Measurements from ENCODE around the gene APOC4. TPM values are rescaled to one million over a fixed set of nuclear protein-coding genes. Genes with fewer than 3 reads are reported as not detected.
"Not testable (repeated sequence)": the region's sequence is repeated elsewhere in the genome, so short reads cannot be mapped to it uniquely, and the experiment has no call there.

The APOC4 gene, protein sequence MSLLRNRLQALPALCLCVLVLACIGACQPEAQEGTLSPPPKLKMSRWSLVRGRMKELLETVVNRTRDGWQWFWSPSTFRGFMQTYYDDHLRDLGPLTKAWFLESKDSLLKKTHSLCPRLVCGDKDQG
- total RNA-seq, result not detected in 2 replicates

DNA sequence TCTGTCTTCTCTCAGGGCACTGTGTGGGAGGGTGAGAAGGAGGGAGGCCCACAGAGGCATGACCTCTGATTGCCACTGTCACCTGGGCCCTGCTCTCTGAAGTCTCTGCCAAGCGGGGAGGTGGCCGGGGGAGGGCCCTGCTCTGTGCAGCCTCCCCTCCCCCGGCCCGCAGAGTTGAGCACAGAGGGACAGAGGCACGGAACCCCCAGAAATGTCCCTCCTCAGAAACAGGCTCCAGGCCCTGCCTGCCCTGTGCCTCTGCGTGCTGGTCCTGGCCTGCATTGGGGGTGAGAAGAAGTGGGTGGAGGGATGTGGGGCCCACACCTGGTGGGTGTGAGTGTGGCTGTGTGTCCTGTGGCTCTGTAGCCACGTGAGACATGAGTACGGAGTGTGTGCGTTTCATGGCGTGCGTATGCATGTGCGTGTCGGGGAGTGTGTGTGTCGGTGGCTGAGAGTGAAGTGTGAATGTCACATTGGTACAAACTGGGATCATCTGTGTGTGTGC, at the start of gene APOC4:
Gene APOC4 (plus strand): TSS at position 171 of the 505 bp plus-strand sequence. CDS start 41 bp downstream, at position 212.
- no peak for DNase-seq (ENCODE audit: extremely low read depth, low read depth, low spot score)

DNA sequence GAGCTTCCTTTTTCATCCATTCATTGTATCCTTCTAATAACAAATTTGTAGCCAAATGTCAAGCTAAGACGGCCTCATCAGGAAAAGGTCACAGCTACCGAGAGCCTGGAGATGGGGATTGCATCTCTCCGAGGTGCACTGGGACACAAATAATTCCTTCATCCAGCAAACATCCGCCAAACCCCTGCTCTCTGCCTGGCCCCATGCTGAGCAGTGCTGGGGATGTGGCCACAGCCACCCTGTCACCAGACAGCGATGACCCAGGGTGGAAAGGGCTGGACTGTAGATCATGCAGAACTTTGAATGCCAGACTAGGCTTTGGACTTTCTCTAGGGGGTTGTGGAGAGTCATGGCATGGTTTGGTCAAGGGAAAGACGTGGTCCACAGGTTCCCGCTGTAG, 49.1 kb upstream of the APOC4 start:
- DNase-seq (ENCODE audit: extremely low read depth, low read depth, low spot score), result no peak

DNA sequence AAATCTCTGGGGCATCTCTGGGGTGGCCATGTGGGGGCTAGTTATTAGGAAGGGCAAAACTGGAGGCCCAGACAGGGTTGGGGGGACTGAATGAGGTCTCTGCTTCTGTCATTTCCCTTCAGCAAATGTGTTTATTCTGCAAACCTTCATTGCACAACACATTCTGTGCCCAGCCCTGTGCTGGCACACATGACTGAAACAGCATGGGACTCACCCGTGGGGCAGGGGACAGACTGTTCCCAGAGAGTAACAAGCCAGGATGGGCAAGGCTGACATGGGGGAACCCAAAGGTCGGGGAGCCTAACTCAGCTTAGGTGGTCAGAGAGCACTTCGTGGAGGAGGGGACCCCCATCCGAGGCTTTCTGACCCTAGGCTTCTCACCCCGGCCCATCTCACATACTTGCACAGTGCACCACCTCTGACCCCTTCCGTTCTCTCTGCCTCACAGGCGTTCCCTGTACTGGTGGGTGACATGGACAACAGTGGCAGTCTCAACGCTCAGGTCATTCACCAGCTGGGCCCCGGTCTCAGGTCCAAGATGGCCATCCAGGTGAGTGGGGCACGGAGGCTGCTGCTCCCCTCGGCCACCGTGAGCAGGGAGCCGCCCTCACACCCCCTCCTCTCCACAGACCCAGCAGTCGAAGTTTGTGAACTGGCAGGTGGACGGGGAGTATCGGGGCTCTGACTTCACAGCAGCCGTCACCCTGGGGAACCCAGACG, 48.5 kb upstream of the APOC4 start:
- no peak for DNase-seq (ENCODE audit: extremely low read depth, low read depth, low spot score)

DNA sequence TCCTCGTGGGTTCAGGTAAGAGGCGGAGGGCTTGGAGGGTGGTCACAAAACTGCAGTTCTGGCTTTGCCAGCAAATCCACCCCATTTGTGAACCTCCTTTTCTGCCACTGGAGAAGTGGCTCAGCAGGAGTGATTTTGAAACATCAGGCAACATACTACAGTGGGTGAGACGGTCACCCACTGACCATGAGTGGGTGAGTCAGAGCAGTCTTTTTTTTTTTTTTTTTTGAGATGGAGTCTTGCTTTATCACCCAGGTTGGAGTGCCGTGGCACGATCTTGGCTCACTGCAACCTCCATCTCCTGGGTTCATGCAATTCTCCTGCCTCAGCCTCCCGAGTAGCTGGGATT, 48.0 kb upstream of the APOC4 start:
- no peak for DNase-seq (ENCODE audit: extremely low read depth, low read depth, low spot score)

DNA sequence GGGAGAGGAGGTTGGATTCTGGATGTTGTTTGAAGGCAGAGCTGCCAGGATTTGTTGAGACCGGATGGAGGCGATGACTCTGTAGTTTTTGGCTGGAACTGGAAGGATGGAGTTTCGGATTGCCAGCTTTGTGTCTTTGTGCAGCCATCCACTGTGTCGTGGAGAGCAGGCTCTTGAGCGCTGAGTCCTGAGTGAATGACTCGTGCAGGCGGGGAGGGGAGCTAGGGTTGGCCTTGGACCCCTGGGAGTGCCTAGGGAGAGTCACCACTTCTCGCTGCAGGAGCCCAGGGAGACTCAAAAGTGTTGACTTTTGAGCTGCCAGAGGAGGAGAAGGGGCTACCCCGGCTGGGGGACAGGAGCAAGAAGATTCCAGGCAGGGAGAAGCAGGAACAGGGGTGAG, 47.1 kb upstream of the APOC4 start:
- no peak for DNase-seq (ENCODE audit: extremely low read depth, low read depth, low spot score)

DNA sequence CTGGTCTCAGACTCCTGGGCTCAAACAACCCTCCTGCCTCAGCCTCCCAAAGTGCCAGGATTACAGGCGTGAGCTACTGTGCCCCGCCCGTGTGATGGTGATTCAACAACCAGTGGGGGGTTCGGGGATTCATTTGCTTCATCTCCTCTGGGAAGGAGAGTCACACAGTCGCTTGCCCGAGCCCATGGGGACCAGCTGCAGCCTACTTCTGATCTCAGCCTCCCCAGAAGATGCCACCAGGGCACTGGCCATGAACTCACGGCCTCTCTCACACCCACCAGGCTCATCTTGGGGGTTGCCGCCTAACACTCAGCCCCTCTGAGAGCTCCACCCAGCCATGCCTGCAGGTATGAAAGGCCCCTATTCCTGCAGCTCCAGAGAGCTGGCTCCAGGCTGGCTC, 44.2 kb upstream of the APOC4 start:
- no peak for DNase-seq (ENCODE audit: extremely low read depth, low read depth, low spot score)

GRCh38 chr19:44900328-44901244, 41.5 kb upstream of the APOC4 start:
- no peak for DNase-seq (ENCODE audit: extremely low read depth, low read depth, low spot score)

GRCh38 chr19:44903216-44903601, 38.8 kb upstream of the APOC4 start:
- no peak for DNase-seq (ENCODE audit: extremely low read depth, low read depth, low spot score)

DNA sequence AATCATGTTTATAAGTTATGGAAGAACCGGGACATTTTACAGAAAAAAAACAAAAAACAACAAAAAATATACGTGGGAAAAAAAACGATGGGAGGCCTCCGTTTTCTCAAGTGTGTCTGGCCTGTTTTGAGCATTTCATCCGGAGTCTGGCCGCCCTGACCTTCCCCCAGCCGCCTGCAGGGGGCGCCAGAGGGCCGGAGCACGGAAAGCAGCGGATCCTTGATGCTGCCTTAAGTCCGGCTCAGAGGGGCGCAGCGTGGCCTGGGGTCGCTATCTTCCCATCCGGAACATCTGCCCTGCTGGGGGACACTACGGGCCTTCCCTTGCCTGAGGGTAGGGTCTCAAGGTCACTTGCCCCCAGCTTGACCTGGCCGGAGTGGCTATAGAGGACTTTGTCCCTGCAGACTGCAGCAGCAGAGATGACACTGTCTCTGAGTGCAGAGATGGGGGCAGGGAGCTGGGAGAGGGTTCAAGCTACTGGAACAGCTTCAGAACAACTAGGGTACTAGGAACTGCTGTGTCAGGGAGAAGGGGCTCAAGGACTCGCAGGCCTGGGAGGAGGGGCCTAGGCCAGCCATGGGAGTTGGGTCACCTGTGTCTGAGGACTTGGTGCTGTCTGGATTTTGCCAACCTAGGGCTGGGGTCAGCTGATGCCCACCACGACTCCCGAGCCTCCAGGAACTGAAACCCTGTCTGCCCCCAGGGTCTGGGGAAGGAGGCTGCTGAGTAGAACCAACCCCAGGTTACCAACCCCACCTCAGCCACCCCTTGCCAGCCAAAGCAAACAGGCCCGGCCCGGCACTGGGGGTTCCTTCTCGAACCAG, 38.2 kb upstream of the APOC4 start:
- no peak for DNase-seq (ENCODE audit: extremely low read depth, low read depth, low spot score)

DNA sequence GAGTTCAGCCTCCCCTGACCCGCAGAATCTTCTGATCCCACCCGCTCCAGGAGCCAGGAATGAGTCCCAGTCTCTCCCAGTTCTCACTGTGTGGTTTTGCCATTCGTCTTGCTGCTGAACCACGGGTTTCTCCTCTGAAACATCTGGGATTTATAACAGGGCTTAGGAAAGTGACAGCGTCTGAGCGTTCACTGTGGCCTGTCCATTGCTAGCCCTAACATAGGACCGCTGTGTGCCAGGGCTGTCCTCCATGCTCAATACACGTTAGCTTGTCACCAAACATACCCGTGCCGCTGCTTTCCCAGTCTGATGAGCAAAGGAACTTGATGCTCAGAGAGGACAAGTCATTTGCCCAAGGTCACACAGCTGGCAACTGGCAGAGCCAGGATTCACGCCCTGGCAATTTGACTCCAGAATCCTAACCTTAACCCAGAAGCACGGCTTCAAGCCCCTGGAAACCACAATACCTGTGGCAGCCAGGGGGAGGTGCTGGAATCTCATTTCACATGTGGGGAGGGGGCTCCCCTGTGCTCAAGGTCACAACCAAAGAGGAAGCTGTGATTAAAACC, 37.5 kb upstream of the APOC4 start:
- DNase-seq (ENCODE audit: extremely low read depth, low read depth, low spot score), result no peak

GRCh38 chr19:44905437-44906160, 36.4 kb upstream of the APOC4 start, which contains the start of gene APOE:
APOE (plus strand) TSS chr19:44905796; CDS start chr19:44906625, 829 bp downstream.
- DNase-seq (ENCODE audit: extremely low read depth, low read depth, low spot score), result no peak

DNA sequence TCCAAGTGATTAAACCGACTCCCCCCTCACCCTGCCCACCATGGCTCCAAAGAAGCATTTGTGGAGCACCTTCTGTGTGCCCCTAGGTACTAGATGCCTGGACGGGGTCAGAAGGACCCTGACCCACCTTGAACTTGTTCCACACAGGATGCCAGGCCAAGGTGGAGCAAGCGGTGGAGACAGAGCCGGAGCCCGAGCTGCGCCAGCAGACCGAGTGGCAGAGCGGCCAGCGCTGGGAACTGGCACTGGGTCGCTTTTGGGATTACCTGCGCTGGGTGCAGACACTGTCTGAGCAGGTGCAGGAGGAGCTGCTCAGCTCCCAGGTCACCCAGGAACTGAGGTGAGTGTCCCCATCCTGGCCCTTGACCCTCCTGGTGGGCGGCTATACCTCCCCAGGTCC, 34.4 kb upstream of the APOC4 start:
- DNase-seq (ENCODE audit: extremely low read depth, low read depth, low spot score), result no peak

DNA sequence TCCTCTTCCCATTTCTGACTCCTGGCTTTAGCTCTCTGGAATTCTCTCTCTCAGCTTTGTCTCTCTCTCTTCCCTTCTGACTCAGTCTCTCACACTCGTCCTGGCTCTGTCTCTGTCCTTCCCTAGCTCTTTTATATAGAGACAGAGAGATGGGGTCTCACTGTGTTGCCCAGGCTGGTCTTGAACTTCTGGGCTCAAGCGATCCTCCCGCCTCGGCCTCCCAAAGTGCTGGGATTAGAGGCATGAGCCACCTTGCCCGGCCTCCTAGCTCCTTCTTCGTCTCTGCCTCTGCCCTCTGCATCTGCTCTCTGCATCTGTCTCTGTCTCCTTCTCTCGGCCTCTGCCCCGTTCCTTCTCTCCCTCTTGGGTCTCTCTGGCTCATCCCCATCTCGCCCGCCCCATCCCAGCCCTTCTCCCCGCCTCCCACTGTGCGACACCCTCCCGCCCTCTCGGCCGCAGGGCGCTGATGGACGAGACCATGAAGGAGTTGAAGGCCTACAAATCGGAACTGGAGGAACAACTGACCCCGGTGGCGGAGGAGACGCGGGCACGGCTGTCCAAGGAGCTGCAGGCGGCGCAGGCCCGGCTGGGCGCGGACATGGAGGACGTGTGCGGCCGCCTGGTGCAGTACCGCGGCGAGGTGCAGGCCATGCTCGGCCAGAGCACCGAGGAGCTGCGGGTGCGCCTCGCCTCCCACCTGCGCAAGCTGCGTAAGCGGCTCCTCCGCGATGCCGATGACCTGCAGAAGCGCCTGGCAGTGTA, 33.8 kb upstream of the APOC4 start:
- no peak for DNase-seq (ENCODE audit: extremely low read depth, low read depth, low spot score)

DNA sequence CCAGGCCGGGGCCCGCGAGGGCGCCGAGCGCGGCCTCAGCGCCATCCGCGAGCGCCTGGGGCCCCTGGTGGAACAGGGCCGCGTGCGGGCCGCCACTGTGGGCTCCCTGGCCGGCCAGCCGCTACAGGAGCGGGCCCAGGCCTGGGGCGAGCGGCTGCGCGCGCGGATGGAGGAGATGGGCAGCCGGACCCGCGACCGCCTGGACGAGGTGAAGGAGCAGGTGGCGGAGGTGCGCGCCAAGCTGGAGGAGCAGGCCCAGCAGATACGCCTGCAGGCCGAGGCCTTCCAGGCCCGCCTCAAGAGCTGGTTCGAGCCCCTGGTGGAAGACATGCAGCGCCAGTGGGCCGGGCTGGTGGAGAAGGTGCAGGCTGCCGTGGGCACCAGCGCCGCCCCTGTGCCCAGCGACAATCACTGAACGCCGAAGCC, 33.2 kb upstream of the APOC4 start:
- DNase-seq (ENCODE audit: extremely low read depth, low read depth, low spot score), result no peak

- no peak for DNase-seq (ENCODE audit: extremely low read depth, low read depth, low spot score)
Observed at GRCh38 chr19:44909775-44910174, 32.3 kb upstream of the APOC4 start.

DNA sequence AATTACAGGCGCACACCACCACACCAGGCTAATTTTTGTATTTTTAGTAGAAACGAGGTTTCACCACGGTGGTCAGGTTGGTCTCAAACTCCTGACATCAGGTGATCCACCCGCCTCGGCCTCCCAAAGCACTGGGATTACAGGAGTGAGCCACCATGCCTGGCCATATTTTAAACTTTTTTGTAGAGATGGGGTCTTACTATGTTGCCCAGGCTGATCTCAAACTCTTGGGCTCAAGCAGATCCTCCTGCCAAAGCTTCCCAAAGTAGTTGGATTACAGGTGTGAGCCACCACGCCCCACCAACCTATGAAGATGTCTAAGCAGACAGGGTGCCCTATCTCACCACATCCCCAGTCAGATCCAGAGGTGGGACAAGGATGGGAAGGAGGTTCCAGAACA, 30.1 kb upstream of the APOC4 start:
- not testable (repeated sequence) for DNase-seq (ENCODE audit: extremely low read depth, low read depth, low spot score)

DNA sequence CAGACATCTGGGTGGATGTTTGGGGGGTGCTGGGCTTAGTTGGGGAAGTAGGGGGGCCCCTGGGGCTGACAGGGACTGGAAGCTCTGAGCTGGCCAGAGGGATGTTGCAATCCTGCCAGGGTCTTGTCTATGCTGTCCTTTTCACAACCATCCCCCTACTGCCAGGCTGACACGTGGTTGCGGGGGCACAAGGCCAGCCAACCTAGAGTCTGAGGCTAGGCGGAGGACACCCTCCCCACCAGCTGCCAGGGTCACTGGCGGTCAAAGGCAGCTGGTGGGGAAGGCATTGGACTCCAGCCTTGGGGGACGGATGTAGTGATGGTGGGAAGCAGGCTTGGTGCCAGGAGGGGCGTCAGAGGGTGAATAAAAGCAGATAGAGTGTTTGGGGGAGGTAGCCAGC, 29.2 kb upstream of the APOC4 start:
- DNase-seq (ENCODE audit: extremely low read depth, low read depth, low spot score), result no peak

- not testable (repeated sequence) for DNase-seq (ENCODE audit: extremely low read depth, low read depth, low spot score)
Observed at GRCh38 chr19:44913512-44914432, 28.3 kb upstream of the APOC4 start.

Data from glomerular endothelial cell (primary cell).